ENCODE measurements around the gene BPIFB4. TPM values are rescaled to one million over a fixed set of nuclear protein-coding genes. Genes with fewer than 3 reads are reported as not detected.

The BPIFB4 gene
- total and polyA plus RNA-seq, 11 donors, result not detected

GRCh38 chr20:33108661-33109060 is 29.2 kb downstream of the BPIFB4 start:
- H3K4me1 ChIP-seq, result peaks cover 0 to 7% (median 0%) of the 10 kb centered on the region in 12 donors
- H3K4me3 ChIP-seq, result no peak overlapping the region
- H3K27ac ChIP-seq, result no peak overlapping the region
- no peak for DNase-seq
- peaks cover 0 to 11% (median 0%) of the 10 kb centered on the region in 9 donors for H3K27me3 ChIP-seq
- no peaks in the 10 kb centered on the region for H3K36me3 ChIP-seq
- TF ChIP-seq POLR2A (IDR thresholded peaks at IDR 0.05), result no peak
- TF ChIP-seq, protein P1, sequence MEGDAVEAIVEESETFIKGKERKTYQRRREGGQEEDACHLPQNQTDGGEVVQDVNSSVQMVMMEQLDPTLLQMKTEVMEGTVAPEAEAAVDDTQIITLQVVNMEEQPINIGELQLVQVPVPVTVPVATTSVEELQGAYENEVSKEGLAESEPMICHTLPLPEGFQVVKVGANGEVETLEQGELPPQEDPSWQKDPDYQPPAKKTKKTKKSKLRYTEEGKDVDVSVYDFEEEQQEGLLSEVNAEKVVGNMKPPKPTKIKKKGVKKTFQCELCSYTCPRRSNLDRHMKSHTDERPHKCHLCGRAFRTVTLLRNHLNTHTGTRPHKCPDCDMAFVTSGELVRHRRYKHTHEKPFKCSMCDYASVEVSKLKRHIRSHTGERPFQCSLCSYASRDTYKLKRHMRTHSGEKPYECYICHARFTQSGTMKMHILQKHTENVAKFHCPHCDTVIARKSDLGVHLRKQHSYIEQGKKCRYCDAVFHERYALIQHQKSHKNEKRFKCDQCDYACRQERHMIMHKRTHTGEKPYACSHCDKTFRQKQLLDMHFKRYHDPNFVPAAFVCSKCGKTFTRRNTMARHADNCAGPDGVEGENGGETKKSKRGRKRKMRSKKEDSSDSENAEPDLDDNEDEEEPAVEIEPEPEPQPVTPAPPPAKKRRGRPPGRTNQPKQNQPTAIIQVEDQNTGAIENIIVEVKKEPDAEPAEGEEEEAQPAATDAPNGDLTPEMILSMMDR (IDR thresholded peaks at IDR 0.05), result no peak
- no peak for ATAC-seq
- no peaks in the 10 kb centered on the region for H3K9me3 ChIP-seq
- 58 to 70% (median 68%) methylated on average over 2 of the region's 2 CpGs for WGBS, 4 donors
- intact Hi-C loops (cut with DNase I), result no loop called here

GRCh38 chr20:33110147-33110825 is 30.8 kb downstream of the BPIFB4 start:
- Histone ChIP-seq H3K27me3 (peaks cover 0 to 4% (median 0%) of the 10 kb centered on the region in 9 donors), H3K4me3 (no peak overlapping the region), H3K36me3 (no peaks in the 10 kb centered on the region), H3K9me3 (no peaks in the 10 kb centered on the region), H3K4me1 (peaks cover 0 to 7% (median 0%) of the 10 kb centered on the region in 12 donors), H3K27ac (no peak overlapping the region)
- no peak for ATAC-seq
- intact Hi-C loops (cut with DNase I), result no loop called here
- 81 to 86% (median 82%) methylated on average over 8 of the region's 8 CpGs for WGBS, 4 donors
- TF ChIP-seq POLR2A (IDR thresholded peaks at IDR 0.05), result no peak
- TF ChIP-seq, protein P1 (IDR thresholded peaks at IDR 0.05), result no peak
- DNase-seq, result no peak

- no peak for TF ChIP-seq POLR2A (IDR thresholded peaks at IDR 0.05)
- TF ChIP-seq, protein P1 (IDR thresholded peaks at IDR 0.05), result no peak
- H3K27ac ChIP-seq, result no peak overlapping the region
- WGBS, 4 donors, result 83 to 94% (median 91%) methylated on average over 2 to 5 of the region's 5 CpGs
- H3K9me3 ChIP-seq, result no peaks in the 10 kb centered on the region
- intact Hi-C loops (cut with DNase I), result no loop called here
- ATAC-seq, result no peak
- no peak overlapping the region for H3K4me3 ChIP-seq
- H3K27me3 ChIP-seq, result peaks cover 0 to 4% (median 0%) of the 10 kb centered on the region in 9 donors
- DNase-seq, result no peak
- H3K4me1 ChIP-seq, result peaks cover 0 to under 1% (median 0%) of the 10 kb centered on the region in 12 donors
- no peaks in the 10 kb centered on the region for H3K36me3 ChIP-seq
Measured at GRCh38 chr20:33111306-33111705, 31.9 kb downstream of the BPIFB4 start.

GRCh38 chr20:33112547-33113386 is 33.3 kb downstream of the BPIFB4 start:
- H3K27ac ChIP-seq, result no peak overlapping the region
- intact Hi-C loops (cut with DNase I), result no loop called here
- ATAC-seq (no peak), DNase-seq (no peak)
- WGBS, 4 donors, result 81 to 87% (median 86%) methylated on average over 7 of the region's 7 CpGs
- no peaks in the 10 kb centered on the region for H3K36me3 ChIP-seq
- H3K4me1 ChIP-seq, result no peaks in the 10 kb centered on the region
- H3K27me3 ChIP-seq, result peaks cover 0 to 4% (median 0%) of the 10 kb centered on the region in 9 donors
- H3K4me3 ChIP-seq, result no peak overlapping the region
- no peaks in the 10 kb centered on the region for H3K9me3 ChIP-seq
- TF ChIP-seq, protein P1 (IDR thresholded peaks at IDR 0.05), result no peak
- TF ChIP-seq POLR2A (IDR thresholded peaks at IDR 0.05), result no peak

Data from heart left ventricle (tissue), 16 donors.